Neural progenitor cell (in vitro differentiated cells): ENCODE data around the gene KLF6. TPM values are rescaled to one million over a fixed set of nuclear protein-coding genes. Genes with fewer than 3 reads are reported as not detected.
A peak's percentile ranks its signal among the peaks of the same experiment; 100 is the strongest.

Experiments
- DNase-seq: peaks from one replicate; pipeline ENCODE4 v3.0.0-alpha.2; 2016; ENCODE audit warnings: low spot score
- H2AFZ ChIP-seq: fragments of 200-600 bp; sonication (generic); replicated peaks from 2 replicates; pipeline ENCODE4 v1.6.1; 2016; ENCODE audit warnings: antibody characterized with exemption
- H3F3A ChIP-seq: fragments of 200-600 bp; sonication (generic); 2 replicates; pipeline ENCODE4 v1.6.1; 2016; ENCODE audit warnings: antibody characterized with exemption, low read depth
- H3K27ac ChIP-seq: fragments of 200-600 bp; sonication (generic); 2 replicates; pipeline ENCODE4 v1.5.1; 2016; ENCODE audit warnings: mild to moderate bottlenecking
- H3K27me3 ChIP-seq: fragments of 200-600 bp; sonication (generic); 2 replicates; pipeline ENCODE4 v1.6.1; 2016; ENCODE audit warnings: mild to moderate bottlenecking, moderate library complexity
- H3K36me3 ChIP-seq: fragments of 200-600 bp; sonication (generic); 2 replicates; pipeline ENCODE4 v1.5.1; 2016
- H3K4me1 ChIP-seq: fragments of 200-600 bp; sonication (generic); 2 replicates; pipeline ENCODE4 v1.6.1; 2016; ENCODE audit warnings: mixed run types
- H3K4me2 ChIP-seq: fragments of 200-600 bp; sonication (generic); 2 replicates; pipeline ENCODE4 v1.6.1; 2016
- H3K4me3 ChIP-seq: fragments of 200-600 bp; sonication (generic); 2 replicates; pipeline ENCODE4 v1.5.1; 2016
- H3K79me2 ChIP-seq: fragments of 200-600 bp; sonication (generic); 2 replicates; pipeline ENCODE4 v1.6.1; 2016; ENCODE audit warnings: low read depth
- H3K9ac ChIP-seq: fragments of 200-600 bp; sonication (generic); 2 replicates; pipeline ENCODE4 v1.6.1; 2016
- H3K9me3 ChIP-seq: fragments of 200-600 bp; sonication (generic); 2 replicates; pipeline ENCODE4 v1.5.1; 2016; ENCODE audit warnings: low read depth
- H4K20me1 ChIP-seq: fragments of 200-600 bp; sonication (generic); 2 replicates; pipeline ENCODE4 v1.6.1; 2016; ENCODE audit warnings: low read depth
- H3K27ac Mint-ChIP-seq: 3 replicates; pipeline ENCODE4 v1.8.0; 2021; ENCODE audit warnings: mixed read lengths
- H3K27me3 Mint-ChIP-seq: 2 replicates; pipeline ENCODE4 v1.8.0; 2022; ENCODE audit warnings: low read depth, mild to moderate bottlenecking, inconsistent platforms, moderate library complexity, mixed read lengths; ENCODE audit not compliant: insufficient read depth
- H3K36me3 Mint-ChIP-seq: 3 replicates; pipeline ENCODE4 v1.8.0; 2021; ENCODE audit warnings: mixed read lengths
- H3K4me1 Mint-ChIP-seq: 3 replicates; pipeline ENCODE4 v1.8.0; 2021; ENCODE audit warnings: mixed read lengths
- H3K4me3 Mint-ChIP-seq: 3 replicates; pipeline ENCODE4 v1.8.0; 2021; ENCODE audit warnings: mild to moderate bottlenecking, moderate library complexity, mixed read lengths
- H3K9me3 Mint-ChIP-seq: 3 replicates; pipeline ENCODE4 v1.8.0; 2020; ENCODE audit warnings: mixed read lengths
- EZH2 ChIP-seq: fragments of 200-600 bp; sonication (generic); IDR thresholded peaks from 2 replicates; pipeline ENCODE4 v1.6.1; 2017; ENCODE audit warnings: antibody characterized with exemption, mild to moderate bottlenecking, moderate library complexity
- EZH2phosphoT487 ChIP-seq: fragments of 200-600 bp; sonication (generic); IDR thresholded peaks from 2 replicates; pipeline ENCODE4 v1.6.1; 2017; ENCODE audit warnings: antibody characterized with exemption
- total RNA-seq: library from RNA; depleted of rRNA; stranded (reverse); fragments of >200 nt; gene quantifications from 2 replicates; pipeline ENCODE4 v1.2.3, GENCODE V29; 2015; ENCODE audit warnings: low replicate concordance
- TF ChIP-seq, protein P1 (sequence below): fragments of 200-600 bp; sonication (generic); IDR thresholded peaks from 2 replicates; pipeline ENCODE4 v1.5.1; 2017; ENCODE audit warnings: antibody characterized with exemption, mild to moderate bottlenecking

KLF6 gene
- total RNA-seq, 1 donor from 2014 or later, result 11.9 TPM

DNA sequence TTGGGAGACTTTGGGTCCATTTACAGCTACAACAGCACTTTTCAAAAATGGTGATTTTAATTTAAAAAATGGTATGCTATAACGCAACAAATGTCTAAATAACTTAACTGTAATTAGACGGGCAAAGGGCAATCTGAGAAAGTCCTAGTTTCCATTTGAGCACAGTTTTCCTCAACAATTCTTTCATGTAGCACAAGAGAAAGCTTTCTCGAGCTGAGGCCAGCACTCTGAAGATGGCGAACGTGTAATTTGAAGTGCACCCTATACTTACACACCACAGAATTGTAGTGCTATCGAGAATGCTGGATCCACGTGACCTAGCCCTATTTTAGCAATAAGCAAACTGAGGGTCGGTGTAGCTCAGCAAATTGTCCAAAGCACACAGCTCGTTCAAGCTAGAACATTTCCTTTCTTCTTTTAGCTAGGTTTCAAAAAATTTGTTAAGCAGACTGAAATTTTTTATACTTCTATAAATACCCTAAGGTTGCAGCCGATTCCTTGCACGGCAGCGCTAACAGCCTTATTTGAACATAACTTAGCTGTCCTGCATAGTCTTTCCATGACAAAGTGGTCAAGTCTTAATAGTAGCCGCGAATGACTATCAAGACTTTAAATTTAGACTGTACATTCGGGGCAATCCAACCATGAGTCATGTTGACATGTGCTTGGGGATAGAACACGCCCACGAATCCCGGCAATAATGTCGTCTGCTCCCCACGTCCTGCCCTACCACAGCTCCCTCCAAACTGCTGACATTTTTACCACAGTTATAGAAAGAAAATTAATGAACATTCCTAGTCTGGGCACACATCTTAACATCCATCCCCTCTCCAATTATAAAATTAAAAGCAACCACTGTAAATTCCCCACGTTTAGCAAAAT lies 10.0 kb downstream of the KLF6 start:
- H3K27ac Mint-ChIP-seq, result no peak overlapping the region
- Histone ChIP-seq H3K79me2 (peaks cover 10% of the 10 kb centered on the region), H3K4me3 (no peak overlapping the region), H3K36me3 (peaks cover 7% of the 10 kb centered on the region), H3K27me3 (no peaks in the 10 kb centered on the region), H3K4me2 (no peak overlapping the region), H3K9me3 (no peaks in the 10 kb centered on the region), H3F3A (peaks cover 11% of the 10 kb centered on the region), H3K27ac (no peak overlapping the region), H3K9ac (no peak overlapping the region), H2AFZ (no peak overlapping the region), H4K20me1 (peaks cover 34% of the 10 kb centered on the region), H3K4me1 (peaks cover 21% of the 10 kb centered on the region)
- peaks cover 30% of the 10 kb centered on the region for H3K36me3 Mint-ChIP-seq
- H3K9me3 Mint-ChIP-seq, result peaks cover 2% of the 10 kb centered on the region
- H3K27me3 Mint-ChIP-seq, result no peaks in the 10 kb centered on the region
- peaks cover 28% of the 10 kb centered on the region for H3K4me1 Mint-ChIP-seq
- DNase-seq, result no peak
- TF ChIP-seq EZH2phosphoT487 (no peak), EZH2 (no peak)
- TF ChIP-seq, protein P1, sequence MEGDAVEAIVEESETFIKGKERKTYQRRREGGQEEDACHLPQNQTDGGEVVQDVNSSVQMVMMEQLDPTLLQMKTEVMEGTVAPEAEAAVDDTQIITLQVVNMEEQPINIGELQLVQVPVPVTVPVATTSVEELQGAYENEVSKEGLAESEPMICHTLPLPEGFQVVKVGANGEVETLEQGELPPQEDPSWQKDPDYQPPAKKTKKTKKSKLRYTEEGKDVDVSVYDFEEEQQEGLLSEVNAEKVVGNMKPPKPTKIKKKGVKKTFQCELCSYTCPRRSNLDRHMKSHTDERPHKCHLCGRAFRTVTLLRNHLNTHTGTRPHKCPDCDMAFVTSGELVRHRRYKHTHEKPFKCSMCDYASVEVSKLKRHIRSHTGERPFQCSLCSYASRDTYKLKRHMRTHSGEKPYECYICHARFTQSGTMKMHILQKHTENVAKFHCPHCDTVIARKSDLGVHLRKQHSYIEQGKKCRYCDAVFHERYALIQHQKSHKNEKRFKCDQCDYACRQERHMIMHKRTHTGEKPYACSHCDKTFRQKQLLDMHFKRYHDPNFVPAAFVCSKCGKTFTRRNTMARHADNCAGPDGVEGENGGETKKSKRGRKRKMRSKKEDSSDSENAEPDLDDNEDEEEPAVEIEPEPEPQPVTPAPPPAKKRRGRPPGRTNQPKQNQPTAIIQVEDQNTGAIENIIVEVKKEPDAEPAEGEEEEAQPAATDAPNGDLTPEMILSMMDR, result no peak
- H3K4me3 Mint-ChIP-seq, result no peak overlapping the region

DNA sequence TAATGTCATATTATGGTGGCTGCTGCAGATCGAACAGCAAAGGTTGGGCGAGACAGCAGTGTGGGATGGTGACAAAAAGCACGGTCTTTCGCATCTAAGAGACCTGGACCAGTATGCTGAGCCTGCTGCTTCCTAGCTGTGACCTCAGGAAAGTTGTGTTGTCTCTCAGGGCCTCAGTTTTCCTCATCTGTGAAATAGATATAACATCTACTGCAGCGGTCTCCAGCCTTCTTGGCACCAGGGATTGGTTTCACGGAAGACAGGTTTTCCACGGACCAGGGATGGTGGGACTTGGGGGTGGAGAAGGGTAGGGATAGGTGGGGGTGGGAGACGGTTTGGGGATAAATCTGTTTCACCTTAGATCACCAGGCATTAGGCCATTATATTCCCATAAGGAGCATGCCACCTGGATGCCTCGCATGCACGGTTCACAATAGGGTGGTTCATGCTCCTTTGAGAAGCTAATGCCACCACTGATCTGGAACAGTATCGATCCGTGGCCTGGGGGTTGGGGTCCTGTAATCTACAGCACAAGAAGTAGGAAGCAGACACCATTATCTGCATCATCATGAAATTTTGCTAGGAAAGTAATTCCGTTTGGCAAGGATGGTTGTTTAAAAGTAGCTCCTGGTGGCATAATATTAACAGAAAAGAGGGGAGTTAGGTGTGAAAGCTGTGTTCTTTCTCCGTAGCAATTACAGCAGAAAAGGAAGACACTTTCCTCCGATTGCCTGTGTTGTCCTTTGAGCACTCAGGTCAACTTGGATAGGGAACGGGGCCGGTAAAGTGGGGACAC lies 10.8 kb downstream of the KLF6 start:
- Histone ChIP-seq H3F3A (peaks cover 11% of the 10 kb centered on the region), H3K27me3 (no peaks in the 10 kb centered on the region), H3K79me2 (peaks cover 4% of the 10 kb centered on the region), H3K36me3 (peaks cover 7% of the 10 kb centered on the region), H3K4me3 (no peak overlapping the region), H3K9ac (no peak overlapping the region), H3K4me2 (no peak overlapping the region), H3K27ac (no peak overlapping the region), H4K20me1 (peaks cover 26% of the 10 kb centered on the region), H3K4me1 (peaks cover 22% of the 10 kb centered on the region), H2AFZ (no peak overlapping the region), H3K9me3 (no peaks in the 10 kb centered on the region)
- Mint-ChIP-seq H3K4me3 (no peak overlapping the region), H3K4me1 (peaks cover 25% of the 10 kb centered on the region), H3K27ac (peak overlapping the region; percentile 4), H3K36me3 (peaks cover 26% of the 10 kb centered on the region), H3K9me3 (peaks cover 2% of the 10 kb centered on the region), H3K27me3 (no peaks in the 10 kb centered on the region)
- TF ChIP-seq EZH2phosphoT487, result no peak
- TF ChIP-seq, protein P1, result no peak
- TF ChIP-seq EZH2, result no peak
- DNase-seq, result no peak

DNA sequence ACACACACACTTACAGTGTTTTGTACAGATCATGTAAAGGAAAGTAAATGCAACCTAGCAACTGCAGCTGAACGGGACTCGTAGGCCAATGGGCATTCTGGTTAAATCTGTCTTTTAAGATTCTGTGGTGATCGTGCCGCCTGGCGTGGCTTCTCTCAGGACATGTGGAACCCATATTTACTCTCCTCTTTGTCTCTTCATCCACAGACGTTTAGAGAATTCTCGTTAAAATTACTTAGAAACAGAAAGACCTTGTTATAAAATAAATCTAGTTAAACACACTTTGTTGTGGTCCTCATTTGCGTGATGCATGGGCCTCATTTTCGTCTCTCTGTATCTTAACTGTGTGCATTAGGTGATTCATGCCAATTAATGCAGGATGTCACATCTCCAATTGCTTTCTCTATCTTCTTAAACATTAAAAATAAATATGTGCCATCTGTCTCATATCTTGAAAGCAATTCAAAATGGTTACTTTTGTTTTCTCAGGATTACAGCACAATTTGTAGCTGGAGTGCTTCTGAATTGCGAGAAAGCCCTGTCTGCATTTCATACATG lies 11.5 kb downstream of the KLF6 start:
- TF ChIP-seq, protein P1, result no peak
- TF ChIP-seq EZH2 (no peak), EZH2phosphoT487 (no peak)
- H3K27me3 Mint-ChIP-seq, result peaks cover under 1% of the 10 kb centered on the region
- H3K4me3 Mint-ChIP-seq, result no peak overlapping the region
- Histone ChIP-seq H3K36me3 (peaks cover 7% of the 10 kb centered on the region), H3K4me1 (peaks cover 22% of the 10 kb centered on the region), H3K9me3 (no peaks in the 10 kb centered on the region), H3K27ac (no peak overlapping the region), H3K79me2 (peaks cover under 1% of the 10 kb centered on the region), H3K4me3 (no peak overlapping the region), H3K27me3 (no peaks in the 10 kb centered on the region), H3K9ac (no peak overlapping the region), H3F3A (peaks cover 11% of the 10 kb centered on the region), H2AFZ (no peak overlapping the region), H3K4me2 (no peak overlapping the region), H4K20me1 (peaks cover 22% of the 10 kb centered on the region)
- H3K27ac Mint-ChIP-seq, result no peak overlapping the region
- peaks cover 2% of the 10 kb centered on the region for H3K9me3 Mint-ChIP-seq
- H3K4me1 Mint-ChIP-seq, result peaks cover 25% of the 10 kb centered on the region
- peaks cover 20% of the 10 kb centered on the region for H3K36me3 Mint-ChIP-seq
- DNase-seq, result no peak
